GM12878 (cell line): ENCODE measurements around the gene FAM111B.

ENCODE experiments used
- EZH2 ChIP-seq: IDR thresholded peaks from 2 replicates; pipeline ENCODE4 v1.6.1; 2012; ENCODE audit warnings: low read depth, mild to moderate bottlenecking, control low read depth, inconsistent platforms, low read length, borderline replicate concordance; ENCODE audit not compliant: control insufficient read depth
- NR2C1 ChIP-seq: fragments of 450-650 bp; IDR thresholded peaks from 2 replicates; pipeline ENCODE4 v1.6.1; 2017; ENCODE audit warnings: antibody characterized with exemption, mild to moderate bottlenecking, moderate library complexity
- POLR2A ChIP-seq: IDR thresholded peaks from 2 replicates; pipeline ENCODE4 v1.6.1; 2011; ENCODE audit warnings: low read depth, mild to moderate bottlenecking, low read length
- RAD51 ChIP-seq: fragments of 450-650 bp; IDR thresholded peaks from 2 replicates; pipeline ENCODE4 v1.6.1; 2016; ENCODE audit warnings: moderate library complexity, mild to moderate bottlenecking, inconsistent platforms
- YBX1 ChIP-seq: fragments of 450-650 bp; IDR thresholded peaks from 2 replicates; pipeline ENCODE4 v1.6.1; 2016; ENCODE audit warnings: antibody characterized with exemption
- TF ChIP-seq, protein P1 (sequence below), 3 experiments: IDR thresholded peaks in 2 of 3; conservative IDR thresholded peaks in 1 of 3; 2 replicates each; pipeline ENCODE4 v1.5.1; 2011; ENCODE audit warnings: low read depth in 3 of 3, low read length in 3 of 3, mild to moderate bottlenecking in 3 of 3, control low read depth in 2 of 3, moderate library complexity in 2 of 3, inconsistent platforms in 1 of 3, mixed read lengths in 1 of 3; ENCODE audit not compliant: control insufficient read depth in 2 of 3, insufficient read depth in 1 of 3; ENCODE audit errors: extremely low read depth in 1 of 3
- TF ChIP-seq, protein P2 (sequence below): IDR thresholded peaks from 2 replicates; pipeline ENCODE4 v1.6.1; 2012; ENCODE audit warnings: low read depth, low read length, improper control_type of control experiment
- TF ChIP-seq, protein P3 (sequence below): IDR thresholded peaks from 2 replicates; pipeline ENCODE4 v1.6.1; 2011; ENCODE audit warnings: low read depth, low read length, improper control_type of control experiment, borderline replicate concordance
- TF ChIP-seq, protein P4 (sequence below): IDR thresholded peaks from 2 replicates; pipeline ENCODE4 v1.6.1; 2011; ENCODE audit warnings: mild to moderate bottlenecking, low read depth, low read length, moderate library complexity; ENCODE audit not compliant: insufficient replicate concordance
- TF ChIP-seq, protein P5 (sequence below): IDR thresholded peaks from 2 replicates; pipeline ENCODE4 v1.6.1; 2012; ENCODE audit warnings: improper control_type of control experiment, low read depth, low read length; ENCODE audit not compliant: insufficient replicate concordance

DNA sequence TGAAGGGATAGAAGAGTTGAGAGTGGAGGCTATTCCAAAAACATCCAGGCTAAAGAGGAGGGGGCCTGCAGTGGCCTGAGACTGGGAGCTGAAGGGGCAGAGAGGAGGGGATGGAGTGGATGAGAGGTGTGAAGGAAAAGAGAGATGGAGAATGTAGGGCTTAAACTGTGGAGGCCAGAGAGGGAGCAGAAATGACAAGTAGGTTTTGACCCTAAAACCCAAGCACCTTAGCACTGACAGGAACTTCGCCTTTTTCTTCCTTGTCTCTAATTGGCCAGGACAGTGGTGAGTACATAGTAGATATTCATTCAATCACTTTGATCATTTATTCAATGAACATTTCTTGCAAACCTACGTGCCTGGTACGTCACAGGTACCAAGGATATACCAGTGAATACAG, 7.3 kb downstream of the FAM111B start:
- TF ChIP-seq, protein P1, sequence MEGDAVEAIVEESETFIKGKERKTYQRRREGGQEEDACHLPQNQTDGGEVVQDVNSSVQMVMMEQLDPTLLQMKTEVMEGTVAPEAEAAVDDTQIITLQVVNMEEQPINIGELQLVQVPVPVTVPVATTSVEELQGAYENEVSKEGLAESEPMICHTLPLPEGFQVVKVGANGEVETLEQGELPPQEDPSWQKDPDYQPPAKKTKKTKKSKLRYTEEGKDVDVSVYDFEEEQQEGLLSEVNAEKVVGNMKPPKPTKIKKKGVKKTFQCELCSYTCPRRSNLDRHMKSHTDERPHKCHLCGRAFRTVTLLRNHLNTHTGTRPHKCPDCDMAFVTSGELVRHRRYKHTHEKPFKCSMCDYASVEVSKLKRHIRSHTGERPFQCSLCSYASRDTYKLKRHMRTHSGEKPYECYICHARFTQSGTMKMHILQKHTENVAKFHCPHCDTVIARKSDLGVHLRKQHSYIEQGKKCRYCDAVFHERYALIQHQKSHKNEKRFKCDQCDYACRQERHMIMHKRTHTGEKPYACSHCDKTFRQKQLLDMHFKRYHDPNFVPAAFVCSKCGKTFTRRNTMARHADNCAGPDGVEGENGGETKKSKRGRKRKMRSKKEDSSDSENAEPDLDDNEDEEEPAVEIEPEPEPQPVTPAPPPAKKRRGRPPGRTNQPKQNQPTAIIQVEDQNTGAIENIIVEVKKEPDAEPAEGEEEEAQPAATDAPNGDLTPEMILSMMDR (IDR thresholded peaks at IDR 0.05 in 2 of 3, conservative IDR thresholded peaks at IDR 0.05 in 1 of 3; ENCODE audit: control insufficient read depth in 2 of 3, extremely low read depth in 1 of 3, insufficient read depth in 1 of 3, low read depth in 3 of 3, low read length in 3 of 3), result no peak
- TF ChIP-seq, protein P2, sequence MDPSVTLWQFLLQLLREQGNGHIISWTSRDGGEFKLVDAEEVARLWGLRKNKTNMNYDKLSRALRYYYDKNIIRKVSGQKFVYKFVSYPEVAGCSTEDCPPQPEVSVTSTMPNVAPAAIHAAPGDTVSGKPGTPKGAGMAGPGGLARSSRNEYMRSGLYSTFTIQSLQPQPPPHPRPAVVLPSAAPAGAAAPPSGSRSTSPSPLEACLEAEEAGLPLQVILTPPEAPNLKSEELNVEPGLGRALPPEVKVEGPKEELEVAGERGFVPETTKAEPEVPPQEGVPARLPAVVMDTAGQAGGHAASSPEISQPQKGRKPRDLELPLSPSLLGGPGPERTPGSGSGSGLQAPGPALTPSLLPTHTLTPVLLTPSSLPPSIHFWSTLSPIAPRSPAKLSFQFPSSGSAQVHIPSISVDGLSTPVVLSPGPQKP, result no peak
- TF ChIP-seq POLR2A (no peak), RAD51 (no peak), YBX1 (no peak), EZH2 (no peak), NR2C1 (no peak)
- TF ChIP-seq, protein P3, sequence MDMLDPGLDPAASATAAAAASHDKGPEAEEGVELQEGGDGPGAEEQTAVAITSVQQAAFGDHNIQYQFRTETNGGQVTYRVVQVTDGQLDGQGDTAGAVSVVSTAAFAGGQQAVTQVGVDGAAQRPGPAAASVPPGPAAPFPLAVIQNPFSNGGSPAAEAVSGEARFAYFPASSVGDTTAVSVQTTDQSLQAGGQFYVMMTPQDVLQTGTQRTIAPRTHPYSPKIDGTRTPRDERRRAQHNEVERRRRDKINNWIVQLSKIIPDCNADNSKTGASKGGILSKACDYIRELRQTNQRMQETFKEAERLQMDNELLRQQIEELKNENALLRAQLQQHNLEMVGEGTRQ, result no peak
- TF ChIP-seq, protein P4, sequence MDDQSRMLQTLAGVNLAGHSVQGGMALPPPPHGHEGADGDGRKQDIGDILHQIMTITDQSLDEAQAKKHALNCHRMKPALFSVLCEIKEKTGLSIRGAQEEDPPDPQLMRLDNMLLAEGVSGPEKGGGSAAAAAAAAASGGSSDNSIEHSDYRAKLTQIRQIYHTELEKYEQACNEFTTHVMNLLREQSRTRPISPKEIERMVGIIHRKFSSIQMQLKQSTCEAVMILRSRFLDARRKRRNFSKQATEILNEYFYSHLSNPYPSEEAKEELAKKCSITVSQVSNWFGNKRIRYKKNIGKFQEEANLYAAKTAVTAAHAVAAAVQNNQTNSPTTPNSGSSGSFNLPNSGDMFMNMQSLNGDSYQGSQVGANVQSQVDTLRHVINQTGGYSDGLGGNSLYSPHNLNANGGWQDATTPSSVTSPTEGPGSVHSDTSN, result no peak
- TF ChIP-seq, protein P5, sequence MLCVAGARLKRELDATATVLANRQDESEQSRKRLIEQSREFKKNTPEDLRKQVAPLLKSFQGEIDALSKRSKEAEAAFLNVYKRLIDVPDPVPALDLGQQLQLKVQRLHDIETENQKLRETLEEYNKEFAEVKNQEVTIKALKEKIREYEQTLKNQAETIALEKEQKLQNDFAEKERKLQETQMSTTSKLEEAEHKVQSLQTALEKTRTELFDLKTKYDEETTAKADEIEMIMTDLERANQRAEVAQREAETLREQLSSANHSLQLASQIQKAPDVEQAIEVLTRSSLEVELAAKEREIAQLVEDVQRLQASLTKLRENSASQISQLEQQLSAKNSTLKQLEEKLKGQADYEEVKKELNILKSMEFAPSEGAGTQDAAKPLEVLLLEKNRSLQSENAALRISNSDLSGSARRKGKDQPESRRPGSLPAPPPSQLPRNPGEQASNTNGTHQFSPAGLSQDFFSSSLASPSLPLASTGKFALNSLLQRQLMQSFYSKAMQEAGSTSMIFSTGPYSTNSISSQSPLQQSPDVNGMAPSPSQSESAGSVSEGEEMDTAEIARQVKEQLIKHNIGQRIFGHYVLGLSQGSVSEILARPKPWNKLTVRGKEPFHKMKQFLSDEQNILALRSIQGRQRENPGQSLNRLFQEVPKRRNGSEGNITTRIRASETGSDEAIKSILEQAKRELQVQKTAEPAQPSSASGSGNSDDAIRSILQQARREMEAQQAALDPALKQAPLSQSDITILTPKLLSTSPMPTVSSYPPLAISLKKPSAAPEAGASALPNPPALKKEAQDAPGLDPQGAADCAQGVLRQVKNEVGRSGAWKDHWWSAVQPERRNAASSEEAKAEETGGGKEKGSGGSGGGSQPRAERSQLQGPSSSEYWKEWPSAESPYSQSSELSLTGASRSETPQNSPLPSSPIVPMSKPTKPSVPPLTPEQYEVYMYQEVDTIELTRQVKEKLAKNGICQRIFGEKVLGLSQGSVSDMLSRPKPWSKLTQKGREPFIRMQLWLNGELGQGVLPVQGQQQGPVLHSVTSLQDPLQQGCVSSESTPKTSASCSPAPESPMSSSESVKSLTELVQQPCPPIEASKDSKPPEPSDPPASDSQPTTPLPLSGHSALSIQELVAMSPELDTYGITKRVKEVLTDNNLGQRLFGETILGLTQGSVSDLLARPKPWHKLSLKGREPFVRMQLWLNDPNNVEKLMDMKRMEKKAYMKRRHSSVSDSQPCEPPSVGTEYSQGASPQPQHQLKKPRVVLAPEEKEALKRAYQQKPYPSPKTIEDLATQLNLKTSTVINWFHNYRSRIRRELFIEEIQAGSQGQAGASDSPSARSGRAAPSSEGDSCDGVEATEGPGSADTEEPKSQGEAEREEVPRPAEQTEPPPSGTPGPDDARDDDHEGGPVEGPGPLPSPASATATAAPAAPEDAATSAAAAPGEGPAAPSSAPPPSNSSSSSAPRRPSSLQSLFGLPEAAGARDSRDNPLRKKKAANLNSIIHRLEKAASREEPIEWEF, result no peak
